NCI-H2081 (cell line): ENCODE data around the gene MRPL49.
A peak's percentile ranks its signal among the peaks of the same experiment; 100 is the strongest.

Experiments used
- DNase-seq, 2 experiments: peaks; one replicate each; lab custom pipeline; 2025; lab: John Stamatoyannopoulos, UW

MRPL49 gene

GRCh38 chr11:65102142-65103095, 19.7 kb upstream of the MRPL49 start:
- peak in 1 of 2 experiments; percentile 10 for DNase-seq

- DNase-seq = no peak
These were observed 18.6 kb upstream of the MRPL49 start for GRCh38 chr11:65103476-65103875.

DNA sequence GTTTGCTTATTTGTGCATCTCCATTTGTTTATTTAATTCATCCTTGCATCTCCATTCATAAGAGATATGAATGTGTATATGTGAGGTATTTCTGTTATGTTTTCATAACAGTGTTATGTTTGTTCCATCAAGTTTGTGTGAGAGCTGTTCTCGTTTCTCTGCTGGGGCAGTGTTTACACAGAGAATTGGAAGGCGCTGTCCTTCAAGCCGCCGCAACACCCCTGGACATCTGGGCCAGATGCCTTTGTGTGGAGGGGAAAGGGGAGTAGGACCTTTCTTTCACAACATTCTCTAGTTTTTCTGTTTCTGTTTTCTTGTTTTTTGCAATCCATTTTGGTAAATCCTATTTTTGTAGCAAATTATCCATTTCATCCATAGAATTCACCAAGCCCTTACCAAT, 17.5 kb upstream of the MRPL49 start:
- no peak for DNase-seq

DNA sequence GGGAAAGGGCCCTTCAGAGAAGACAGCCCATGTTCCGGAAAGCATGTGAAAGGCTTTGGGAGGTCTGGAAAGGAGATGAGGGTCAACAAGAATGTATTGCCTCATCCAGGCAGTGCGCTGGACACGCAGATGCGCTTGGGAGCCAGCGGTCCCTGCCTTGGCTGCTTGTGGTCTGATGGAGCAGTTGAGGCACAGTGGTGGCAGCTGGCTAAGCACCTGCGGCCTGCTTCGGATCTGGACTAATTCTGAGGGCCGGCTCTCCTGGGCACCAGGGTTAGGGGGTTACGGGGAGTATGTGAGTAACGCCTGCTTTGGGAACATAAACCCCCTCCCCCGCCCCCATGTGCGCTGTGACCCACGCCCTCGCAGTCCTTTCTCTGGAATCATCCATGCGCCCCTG, 15.0 kb upstream of the MRPL49 start:
- DNase-seq = no peak

DNA sequence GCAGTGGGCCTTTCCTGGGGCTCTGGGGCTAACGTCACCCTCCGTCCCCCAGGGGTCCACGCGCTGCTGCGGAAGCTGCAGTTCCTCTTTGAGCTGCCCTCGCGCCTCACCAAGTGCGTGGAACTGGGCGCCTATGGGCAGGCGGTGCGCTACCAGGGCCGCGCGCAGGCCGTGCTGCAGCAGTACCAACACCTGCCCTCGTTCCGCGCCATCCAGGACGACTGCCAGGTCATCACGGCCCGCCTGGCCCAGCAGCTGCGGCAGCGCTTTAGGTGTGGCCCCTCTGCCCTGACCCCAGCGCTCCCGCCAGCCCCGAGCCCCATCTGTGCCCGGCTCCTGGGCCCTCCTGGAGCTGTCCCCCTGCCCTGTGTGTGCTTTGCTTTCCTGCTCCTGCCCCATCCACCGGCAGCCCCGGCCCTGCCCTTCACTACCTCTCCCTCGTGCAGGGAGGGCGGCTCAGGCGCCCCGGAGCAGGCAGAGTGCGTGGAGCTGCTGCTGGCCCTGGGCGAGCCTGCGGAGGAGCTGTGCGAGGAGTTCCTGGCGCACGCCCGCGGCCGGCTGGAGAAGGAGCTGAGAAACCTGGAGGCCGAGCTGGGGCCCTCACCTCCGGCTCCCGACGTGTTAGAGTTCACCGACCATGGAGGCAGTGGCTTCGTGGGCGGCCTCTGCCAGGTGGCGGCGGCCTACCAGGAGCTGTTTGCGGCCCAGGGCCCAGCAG, 14.2 kb upstream of the MRPL49 start:
- no peak for DNase-seq

GRCh38 chr11:65108469-65109123, 13.5 kb upstream of the MRPL49 start:
- DNase-seq = no peak

GRCh38 chr11:65109231-65110198, 12.6 kb upstream of the MRPL49 start:
- DNase-seq = no peak

- DNase-seq = peak; percentile 68 to 78
These were observed 11.7 kb upstream of the MRPL49 start for GRCh38 chr11:65110354-65110861.

DNA sequence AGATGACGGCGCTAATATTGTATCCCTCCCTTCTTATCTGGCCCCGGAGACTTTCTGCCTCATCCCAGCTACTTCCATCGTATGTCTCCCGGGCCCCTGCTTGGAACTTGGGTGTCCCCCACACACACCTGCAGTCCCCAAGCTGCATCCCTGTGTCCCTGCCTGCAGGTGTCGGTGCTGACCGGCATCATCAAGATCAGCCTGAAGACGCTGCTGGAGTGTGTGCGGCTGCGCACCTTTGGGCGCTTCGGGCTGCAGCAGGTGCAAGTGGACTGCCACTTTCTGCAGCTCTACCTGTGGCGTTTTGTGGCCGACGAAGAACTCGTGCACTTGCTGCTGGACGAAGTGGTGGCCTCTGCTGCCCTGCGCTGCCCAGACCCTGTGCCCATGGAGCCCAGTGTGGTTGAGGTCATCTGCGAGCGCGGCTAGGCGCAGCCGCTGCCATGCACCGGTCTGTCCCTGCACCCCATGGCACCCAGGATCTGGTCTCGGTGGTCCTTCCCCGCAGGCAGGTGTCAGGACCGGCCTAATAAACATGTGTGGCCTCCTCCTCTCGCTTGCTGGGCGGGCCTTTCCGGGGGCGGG, 10.9 kb upstream of the MRPL49 start:
- DNase-seq = no peak

- peak; percentile 95 to 96 for DNase-seq
These were observed 10.2 kb upstream of the MRPL49 start, which contains the start of gene TM7SF2 for GRCh38 chr11:65111744-65112545. Gene TM7SF2 (plus strand): TSS chr11:65111872. CDS start chr11:65112016, 144 bp downstream.

GRCh38 chr11:65112546-65113360, 9.4 kb upstream of the MRPL49 start:
- DNase-seq = peak; percentile 50 to 55

GRCh38 chr11:65113361-65113756, 8.8 kb upstream of the MRPL49 start:
- no peak for DNase-seq

- no peak for DNase-seq
These were observed 8.3 kb upstream of the MRPL49 start for GRCh38 chr11:65113839-65114238.

DNA sequence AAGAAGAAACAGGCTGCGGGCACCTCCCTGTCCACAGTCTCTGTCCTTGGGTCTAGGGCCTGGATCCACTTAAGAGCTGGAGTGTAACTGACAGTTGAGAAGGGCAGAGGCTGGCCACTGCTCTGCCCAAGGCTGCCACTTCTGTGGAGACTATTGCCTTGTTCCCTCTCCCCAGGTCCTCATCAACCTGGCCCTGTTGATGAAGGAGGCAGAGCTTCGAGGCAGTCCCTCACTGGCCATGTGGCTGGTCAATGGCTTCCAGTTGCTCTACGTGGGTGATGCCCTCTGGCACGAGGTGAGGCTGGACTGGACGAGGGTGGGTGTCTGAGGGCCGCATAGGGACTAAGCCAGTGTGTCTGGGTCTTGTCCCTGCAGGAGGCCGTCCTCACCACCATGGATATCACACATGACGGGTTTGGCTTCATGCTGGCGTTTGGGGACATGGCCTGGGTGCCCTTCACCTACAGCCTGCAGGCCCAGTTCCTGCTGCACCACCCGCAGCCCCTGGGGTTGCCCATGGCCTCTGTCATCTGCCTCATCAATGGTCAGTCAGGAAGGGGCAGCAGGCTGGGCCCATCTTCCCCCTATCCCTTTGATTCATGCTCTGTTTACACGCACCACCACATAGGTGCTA, 7.5 kb upstream of the MRPL49 start:
- no peak for DNase-seq

DNA sequence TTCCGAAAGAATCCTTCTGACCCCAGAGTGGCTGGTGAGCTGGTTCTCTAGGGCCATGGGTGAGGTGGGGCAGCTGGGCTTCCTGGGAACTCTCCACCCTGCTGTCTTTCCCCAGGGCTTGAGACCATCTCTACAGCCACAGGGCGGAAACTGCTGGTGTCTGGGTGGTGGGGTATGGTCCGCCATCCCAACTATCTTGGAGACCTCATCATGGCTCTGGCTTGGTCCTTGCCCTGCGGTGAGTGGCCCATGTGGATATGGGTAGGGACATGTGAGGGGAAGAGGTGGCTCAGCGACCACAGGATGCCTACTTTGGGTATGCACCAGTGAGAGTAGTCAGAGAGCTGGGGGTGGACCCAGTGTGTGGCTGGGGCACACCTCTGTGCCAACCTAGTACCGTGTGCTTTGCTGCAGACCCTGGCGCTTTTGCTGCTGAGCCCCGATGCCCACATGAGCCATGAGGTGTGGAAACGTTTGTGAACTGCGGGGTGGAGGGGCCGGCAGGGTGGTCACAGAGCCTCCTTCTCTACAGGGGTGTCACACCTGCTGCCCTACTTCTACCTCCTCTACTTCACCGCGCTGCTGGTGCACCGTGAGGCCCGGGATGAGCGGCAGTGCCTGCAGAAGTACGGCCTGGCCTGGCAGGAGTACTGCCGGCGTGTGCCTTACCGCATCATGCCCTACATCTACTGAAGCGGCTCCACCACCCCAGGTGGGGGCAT, 6.6 kb upstream of the MRPL49 start:
- no peak for DNase-seq

DNA sequence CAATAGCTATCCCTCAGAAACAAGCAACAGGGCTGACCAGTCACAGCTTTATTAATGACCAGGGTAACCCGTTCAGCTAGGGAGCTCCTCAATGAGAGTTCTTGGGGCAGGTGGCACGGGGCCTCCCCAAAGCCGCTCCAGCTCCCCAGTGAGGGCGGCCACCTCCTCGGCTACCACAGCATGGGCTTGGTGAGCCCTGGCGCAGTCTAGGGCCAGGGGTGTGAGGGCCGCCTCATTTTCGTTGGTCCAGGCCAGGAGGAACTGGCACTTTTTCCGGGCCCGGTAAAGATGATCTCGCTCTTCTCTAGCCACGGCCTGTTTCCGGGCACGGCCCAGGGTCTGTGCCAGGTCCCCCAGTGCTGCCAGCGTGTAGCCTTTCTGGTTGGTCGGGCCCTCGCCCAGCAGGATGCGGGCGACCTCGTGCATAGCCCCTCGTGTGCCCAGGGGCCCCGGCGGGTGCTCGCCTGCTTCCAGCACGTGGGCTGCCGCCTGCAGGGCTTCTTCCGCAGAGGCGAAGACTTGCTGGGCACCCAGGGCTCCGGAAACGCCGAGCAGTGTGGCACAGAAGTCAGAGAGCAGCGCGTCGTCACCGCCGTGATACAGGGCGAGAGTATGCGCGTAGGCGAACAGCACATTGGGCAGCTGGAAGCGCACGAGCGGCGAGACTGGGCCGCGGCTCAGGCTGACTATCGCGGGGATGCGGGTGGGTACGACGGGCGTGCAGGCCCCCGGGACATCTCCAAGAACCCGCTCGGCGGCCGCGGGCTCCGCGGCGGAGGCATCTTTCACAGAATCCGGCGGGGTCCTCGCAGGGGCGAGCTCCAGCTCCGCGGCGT, 5.5 kb upstream of the MRPL49 start:
- peak; percentile 51 to 69 for DNase-seq
